H1 (cell line): Measurements from ENCODE around the gene PPIL4. TPM values are rescaled to one million over a fixed set of nuclear protein-coding genes. Genes with fewer than 3 reads are reported as not detected.
A peak's percentile ranks its signal among the peaks of the same experiment; 100 is the strongest.

Experiments used
- TBP ChIP-seq: IDR thresholded peaks from 2 replicates; pipeline ENCODE4 v1.6.1; 2011; ENCODE audit warnings: low read depth, low read length, improper control_type of control experiment
- polyA plus RNA-seq, 7 experiments: library from polyadenylated mRNA; depleted of rRNA in 3 of 7; stranded (reverse) in 5 of 7; unstranded in 2 of 7; fragments of >200 nt in 5 of 7; fragments of 200-250 nt in 2 of 7; gene quantifications; 1 replicate in 5 of 7; 2 replicates in 1 of 7; 4 replicates in 1 of 7; pipeline versions ENCODE4 v1.2.1 to v1.2.3, GENCODE V29; 2011 to 2013; ENCODE audit warnings: missing spikeins in 2 of 7, mixed read lengths in 2 of 7
- total RNA-seq: library from RNA; stranded (reverse); fragmentation: NEBNext Ultra II Directional; extraction: Animal tissue kit (Norgen Biotek cat#: 25700); gene quantifications from 2 replicates; pipeline ENCODE4 v1.2.1, GENCODE V29; 2021
- TF ChIP-seq, protein P1 (sequence below): IDR thresholded peaks from 2 replicates; pipeline ENCODE4 v1.6.1; 2011; ENCODE audit warnings: low read depth, mild to moderate bottlenecking, low read length; ENCODE audit not compliant: insufficient read depth

Gene PPIL4
- total and polyA plus RNA-seq, 2 of the 8 experiments (the other 6 are each of a cell fraction or from before 2014, with no cell fraction given), result 2.0 to 33.2 TPM

- TF ChIP-seq, protein P1, sequence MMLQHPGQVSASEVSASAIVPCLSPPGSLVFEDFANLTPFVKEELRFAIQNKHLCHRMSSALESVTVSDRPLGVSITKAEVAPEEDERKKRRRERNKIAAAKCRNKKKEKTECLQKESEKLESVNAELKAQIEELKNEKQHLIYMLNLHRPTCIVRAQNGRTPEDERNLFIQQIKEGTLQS, result peak; percentile 98
- TF ChIP-seq TBP, result peak; percentile 89
Measured at GRCh38 chr6:149545754-149546471, at the start of gene PPIL4 (continued).
